GM12864 (cell line): ENCODE measurements around the gene NFKB1.

Experiments
- DNase-seq: peaks from one replicate; pipeline ENCODE4 v3.0.0-alpha.2; 2011; ENCODE audit warnings: low read depth
- H3K4me3 ChIP-seq: 2 replicates; pipeline ENCODE4 v1.5.1; 2011; ENCODE audit warnings: mild to moderate bottlenecking, low read depth, low read length, control low read depth
- CTCF ChIP-seq: IDR thresholded peaks from 2 replicates; pipeline ENCODE4 v1.5.1; 2011; ENCODE audit warnings: low read depth, mild to moderate bottlenecking, moderate library complexity, low read length, control low read depth, inconsistent platforms; ENCODE audit errors: missing control alignments

Gene NFKB1

GRCh38 chr4:102572452-102572851, 71.3 kb downstream of the NFKB1 start:
- H3K4me3 ChIP-seq, result no peak overlapping the region
- no peak for DNase-seq
- TF ChIP-seq CTCF, result no peak

- DNase-seq, result no peak
- no peak overlapping the region for H3K4me3 ChIP-seq
- no peak for TF ChIP-seq CTCF
Observed at GRCh38 chr4:102574317-102574716, 73.2 kb downstream of the NFKB1 start.

- TF ChIP-seq CTCF, result no peak
- no peak for DNase-seq
- H3K4me3 ChIP-seq, result no peak overlapping the region
Observed at GRCh38 chr4:102575369-102576129, 74.4 kb downstream of the NFKB1 start.

GRCh38 chr4:102578270-102578669, 77.1 kb downstream of the NFKB1 start:
- no peak for DNase-seq
- TF ChIP-seq CTCF, result no peak
- no peak overlapping the region for H3K4me3 ChIP-seq

- no peak for DNase-seq
- no peak for TF ChIP-seq CTCF
- no peak overlapping the region for H3K4me3 ChIP-seq
Observed at GRCh38 chr4:102578819-102579218, 77.7 kb downstream of the NFKB1 start.

GRCh38 chr4:102579794-102580462, 78.8 kb downstream of the NFKB1 start:
- H3K4me3 ChIP-seq, result no peak overlapping the region
- TF ChIP-seq CTCF, result no peak
- no peak for DNase-seq
